Measurements from ENCODE around the gene RERE.

RERE gene

GRCh38 chr1:8563944-8564537 is 253.4 kb downstream of the RERE start:
- no peak for DNase-seq

- peak; percentile 40 for DNase-seq
Observed at GRCh38 chr1:8562881-8563865, 254.3 kb downstream of the RERE start.

GRCh38 chr1:8562222-8562621 is 255.2 kb downstream of the RERE start:
- DNase-seq = no peak

DNA sequence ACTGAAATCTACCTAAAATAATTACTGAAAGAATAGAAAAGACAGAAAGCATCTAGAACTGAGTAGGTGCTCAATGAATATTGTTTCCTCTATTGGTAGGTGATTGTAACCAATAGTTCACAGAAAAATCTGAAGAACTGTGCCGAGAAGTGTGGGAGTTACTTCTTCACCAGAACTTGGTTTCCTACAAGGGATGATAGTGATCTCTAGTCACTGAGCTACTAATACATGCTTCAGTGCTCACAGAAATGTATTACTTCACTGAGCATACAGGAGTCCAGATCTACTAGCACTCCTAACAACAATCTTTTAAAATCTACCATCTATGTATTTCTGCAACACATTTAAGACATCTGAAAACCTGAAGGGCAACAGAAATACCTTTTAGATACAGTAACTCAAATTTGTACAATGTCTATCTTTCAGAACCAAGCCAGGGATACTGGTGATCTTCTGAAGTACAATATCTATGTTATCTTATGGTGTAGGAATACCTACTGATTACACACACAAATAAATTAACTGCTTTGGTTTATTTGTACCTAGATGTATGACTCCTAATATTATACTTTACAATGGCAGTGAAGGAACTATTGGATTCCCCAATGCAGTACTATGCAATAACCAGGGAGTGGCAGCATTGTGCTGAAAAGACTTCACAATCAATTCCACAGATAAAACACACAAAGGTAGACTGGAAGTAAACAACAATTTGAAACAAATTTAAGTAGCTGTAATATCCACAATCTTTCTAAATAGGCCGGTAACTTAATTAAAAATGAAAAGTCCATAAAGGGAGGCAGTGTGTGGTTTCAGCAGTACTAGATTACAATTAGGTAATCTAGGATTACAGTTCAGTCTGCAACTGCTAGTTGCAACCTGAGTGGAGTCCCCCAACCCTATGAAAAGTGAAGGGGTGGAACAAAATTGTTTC is 256.6 kb downstream of the RERE start:
- peak; percentile 38 for DNase-seq

DNA sequence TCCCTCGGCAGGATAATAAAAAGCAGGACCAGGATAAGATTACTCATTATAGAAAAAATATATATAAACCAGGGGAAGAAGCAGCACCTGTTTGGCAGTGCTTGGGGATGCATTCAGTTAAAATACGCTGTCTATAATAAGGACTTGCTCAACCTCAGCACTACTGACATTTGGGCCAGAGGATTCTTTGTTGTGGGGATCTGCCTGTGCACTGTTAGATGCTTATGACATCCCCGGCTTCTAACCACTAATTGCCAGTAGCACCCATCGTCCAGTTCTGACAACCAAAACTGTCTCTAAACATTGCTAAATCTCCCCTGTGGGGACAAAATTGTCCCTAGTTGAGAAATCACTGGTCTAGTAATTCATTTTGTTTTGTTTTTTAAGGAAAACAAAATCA is 257.4 kb downstream of the RERE start:
- DNase-seq = no peak

DNA sequence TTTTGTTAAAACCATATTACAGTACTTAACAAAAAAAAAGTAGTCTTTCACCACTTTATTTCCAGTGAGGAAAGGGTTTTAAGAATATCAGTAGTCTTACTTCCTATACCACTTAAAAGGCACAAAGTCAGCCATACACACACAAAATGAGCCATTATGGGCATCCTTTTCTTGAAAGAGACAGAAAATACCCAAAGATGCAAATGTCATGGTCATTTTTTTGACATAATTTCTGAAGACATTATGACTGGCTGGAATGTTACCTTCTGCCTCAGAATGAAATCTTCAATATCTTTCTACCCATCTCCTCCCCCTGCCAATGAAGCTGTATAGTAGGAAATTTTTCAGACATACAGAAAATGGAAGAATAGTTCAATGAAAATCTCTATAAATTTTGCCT is 261.9 kb downstream of the RERE start:
- no peak for DNase-seq

DNA sequence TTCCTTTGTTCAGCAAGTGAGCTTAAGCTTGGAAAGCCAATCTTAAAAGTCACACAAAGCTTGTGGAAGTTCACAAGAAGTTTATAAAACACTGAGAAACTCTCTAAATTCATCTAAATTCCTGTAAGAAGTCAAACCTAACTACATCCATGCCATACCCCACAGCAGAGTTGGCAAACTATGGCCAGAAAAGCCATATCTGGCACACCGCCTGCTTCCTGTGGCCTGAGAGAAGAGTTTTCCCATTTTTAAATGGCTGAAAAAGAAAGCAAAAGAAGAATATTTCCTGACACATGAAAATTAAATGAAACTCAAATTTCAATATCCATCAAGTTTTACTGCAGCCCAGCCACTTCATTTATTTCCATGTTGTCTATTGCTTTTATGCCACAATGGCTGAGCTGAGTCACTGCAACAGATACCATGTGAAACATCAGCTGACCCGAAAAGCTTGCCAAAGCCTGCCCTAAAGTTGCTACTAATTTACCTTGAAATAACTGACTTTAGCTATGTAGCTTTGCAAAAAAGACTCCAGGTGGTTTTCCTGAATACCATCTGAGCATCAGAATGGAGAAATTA is 262.4 kb downstream of the RERE start:
- DNase-seq = peak; percentile 16

- DNase-seq = no peak
Observed at GRCh38 chr1:8552820-8553397, 264.5 kb downstream of the RERE start.

GRCh38 chr1:8551613-8552489 is 265.6 kb downstream of the RERE start:
- no peak for DNase-seq

DNA sequence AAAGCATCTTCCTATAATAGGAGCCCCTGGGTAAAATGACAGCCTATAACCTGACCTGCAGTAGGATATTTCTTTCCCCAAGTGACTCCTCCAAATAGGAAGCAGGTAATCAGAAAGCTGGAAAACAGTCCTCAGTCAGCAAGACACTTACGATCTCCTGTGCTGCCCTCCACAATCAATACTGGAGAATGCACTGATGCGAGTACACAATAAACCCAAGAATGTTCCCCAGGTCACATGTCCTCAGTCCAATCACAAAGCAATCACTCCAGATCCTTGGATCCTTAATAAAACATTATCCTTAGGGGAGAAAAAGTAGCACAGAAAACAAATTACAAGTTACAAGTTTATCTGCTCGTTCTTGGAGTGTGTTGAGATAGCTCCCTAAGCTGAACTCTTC is 266.4 kb downstream of the RERE start:
- DNase-seq = no peak

GRCh38 chr1:8547791-8548190 is 269.6 kb downstream of the RERE start:
- no peak for DNase-seq

GRCh38 chr1:8545078-8545477 is 272.4 kb downstream of the RERE start:
- no peak for DNase-seq

GRCh38 chr1:8544644-8545043 is 272.8 kb downstream of the RERE start:
- DNase-seq = no peak

- DNase-seq = no peak
Observed at GRCh38 chr1:8543965-8544364, 273.5 kb downstream of the RERE start.

DNA sequence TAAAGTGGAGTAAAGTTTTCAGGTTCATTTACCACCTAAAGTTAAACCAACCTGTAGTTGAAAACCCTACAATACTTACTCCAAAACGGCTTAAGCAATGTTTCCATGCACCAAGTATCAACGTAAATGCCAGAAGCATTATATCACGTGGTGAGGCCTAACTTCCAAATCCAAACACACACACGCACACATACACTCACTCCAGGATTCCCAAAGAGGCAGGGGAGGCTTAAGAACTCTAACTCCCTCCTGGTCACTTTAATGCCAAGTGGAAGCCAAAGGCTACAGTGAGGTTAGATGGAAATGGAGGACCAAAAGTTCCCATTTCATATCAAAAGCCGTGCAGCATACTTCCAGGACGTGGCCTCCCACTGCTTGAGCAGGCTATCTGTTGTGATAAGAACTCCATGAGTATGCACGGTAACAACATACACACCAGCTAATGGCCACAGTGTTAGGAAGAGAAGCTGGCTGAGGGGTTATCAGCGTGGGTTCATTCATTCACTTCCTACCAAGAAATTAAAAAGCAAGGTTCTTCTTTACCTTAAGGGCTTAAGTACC is 275.4 kb downstream of the RERE start:
- DNase-seq = no peak

DNA sequence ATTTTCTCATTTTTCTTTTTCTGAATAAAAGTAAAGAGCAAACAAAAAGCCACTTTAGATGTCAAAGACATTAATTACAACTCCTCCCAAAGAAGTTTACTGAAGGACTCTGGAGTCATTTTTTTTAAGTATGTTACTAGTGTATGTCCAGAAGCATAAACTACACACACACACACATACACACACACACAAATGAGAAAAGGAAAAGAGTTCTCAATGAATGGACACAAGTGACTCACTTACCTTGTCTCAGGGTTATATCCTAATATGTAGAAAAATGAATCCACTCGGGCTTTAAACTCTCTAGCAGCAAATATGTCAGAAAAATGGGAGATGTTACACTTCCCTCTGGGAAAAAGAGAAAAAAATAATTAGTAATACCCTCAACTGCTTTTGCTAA is 276.5 kb downstream of the RERE start:
- no peak for DNase-seq

- DNase-seq = peak; percentile 61
Observed at GRCh38 chr1:8540261-8540941, 277.0 kb downstream of the RERE start.

- DNase-seq = no peak
Observed at GRCh38 chr1:8539683-8540082, 277.8 kb downstream of the RERE start.

DNA sequence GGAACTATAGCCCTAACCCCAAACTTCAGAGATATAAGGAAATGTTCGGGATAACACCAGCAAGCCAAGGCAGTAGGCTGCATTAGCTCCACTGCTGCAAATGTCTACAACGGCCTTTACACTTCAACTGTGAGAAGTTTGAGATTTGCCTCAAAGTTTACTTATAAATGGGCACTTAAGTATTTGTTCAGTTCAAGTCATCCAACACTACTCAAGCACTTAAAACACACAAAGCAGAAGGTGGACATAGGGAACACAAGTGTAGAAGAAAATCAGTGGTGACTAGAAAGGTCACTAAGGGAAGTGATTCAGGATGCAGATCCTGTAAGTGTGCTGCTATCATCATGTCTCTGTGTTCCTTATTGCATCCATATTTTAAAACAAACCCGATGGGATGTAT is 278.9 kb downstream of the RERE start:
- no peak for DNase-seq

DNA sequence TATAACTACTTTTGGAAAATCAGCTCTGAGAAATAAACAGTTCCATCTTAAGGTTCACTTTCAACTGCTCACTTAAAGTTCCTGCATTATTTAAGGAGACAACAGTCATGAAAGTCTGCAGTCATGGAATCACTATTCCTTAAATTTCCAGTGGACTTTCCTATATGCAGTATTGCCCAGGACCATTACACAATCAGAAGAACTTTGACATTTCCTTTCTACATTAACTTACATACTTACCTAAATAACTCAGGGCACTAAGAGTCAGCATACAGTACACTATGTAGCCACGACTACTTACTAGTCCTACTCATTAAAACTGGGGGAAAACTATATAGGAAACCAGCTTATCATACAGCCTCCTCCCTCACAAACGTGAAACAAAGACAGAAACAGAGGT is 279.4 kb downstream of the RERE start:
- DNase-seq = no peak

- DNase-seq = no peak
Observed at GRCh38 chr1:8536515-8536914, 280.9 kb downstream of the RERE start.
